Measurements from ENCODE around the gene CMYA5.
"Not testable (repeated sequence)": the region's sequence is repeated elsewhere in the genome, so short reads cannot be mapped to it uniquely, and the experiment has no call there.

Gene CMYA5

DNA sequence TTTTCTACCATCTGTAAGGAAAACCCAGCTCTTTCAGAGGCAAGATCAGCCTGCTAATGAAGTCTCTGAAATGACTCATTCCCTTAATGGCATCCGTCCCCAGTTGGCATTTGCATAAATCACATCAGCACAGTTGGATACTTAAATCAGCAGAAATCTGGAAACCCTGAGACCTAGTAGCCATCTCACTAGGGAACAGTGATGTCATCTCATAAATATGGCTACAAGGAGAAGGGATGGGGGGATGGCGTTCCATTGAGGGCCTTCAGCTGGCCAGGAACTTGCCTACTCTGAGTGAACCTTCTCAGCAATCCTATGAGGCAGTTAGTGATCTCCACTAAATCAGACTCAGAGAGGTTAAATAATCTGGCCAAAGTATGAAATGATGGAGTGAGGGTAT, 81.8 kb downstream of the CMYA5 start:
- DNase-seq: no peak
- TF ChIP-seq, protein P1, sequence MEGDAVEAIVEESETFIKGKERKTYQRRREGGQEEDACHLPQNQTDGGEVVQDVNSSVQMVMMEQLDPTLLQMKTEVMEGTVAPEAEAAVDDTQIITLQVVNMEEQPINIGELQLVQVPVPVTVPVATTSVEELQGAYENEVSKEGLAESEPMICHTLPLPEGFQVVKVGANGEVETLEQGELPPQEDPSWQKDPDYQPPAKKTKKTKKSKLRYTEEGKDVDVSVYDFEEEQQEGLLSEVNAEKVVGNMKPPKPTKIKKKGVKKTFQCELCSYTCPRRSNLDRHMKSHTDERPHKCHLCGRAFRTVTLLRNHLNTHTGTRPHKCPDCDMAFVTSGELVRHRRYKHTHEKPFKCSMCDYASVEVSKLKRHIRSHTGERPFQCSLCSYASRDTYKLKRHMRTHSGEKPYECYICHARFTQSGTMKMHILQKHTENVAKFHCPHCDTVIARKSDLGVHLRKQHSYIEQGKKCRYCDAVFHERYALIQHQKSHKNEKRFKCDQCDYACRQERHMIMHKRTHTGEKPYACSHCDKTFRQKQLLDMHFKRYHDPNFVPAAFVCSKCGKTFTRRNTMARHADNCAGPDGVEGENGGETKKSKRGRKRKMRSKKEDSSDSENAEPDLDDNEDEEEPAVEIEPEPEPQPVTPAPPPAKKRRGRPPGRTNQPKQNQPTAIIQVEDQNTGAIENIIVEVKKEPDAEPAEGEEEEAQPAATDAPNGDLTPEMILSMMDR (IDR thresholded peaks at IDR 0.05; ENCODE audit: low read depth, low read length): no peak

GRCh38 chr5:79772651-79773050, 83.0 kb downstream of the CMYA5 start:
- DNase-seq: no peak
- H3K4me3 ChIP-seq (ENCODE audit: low read depth, low read length): no peak overlapping the region
- no peaks in the 10 kb centered on the region for H3K9me3 ChIP-seq (ENCODE audit: severe bottlenecking)
- H3K27me3 ChIP-seq (ENCODE audit: insufficient read depth, low read depth, severe bottlenecking): no peaks in the 10 kb centered on the region
- H3K27ac ChIP-seq: no peak overlapping the region
- no peaks in the 10 kb centered on the region for H3K36me3 ChIP-seq
- TF ChIP-seq, protein P1 (IDR thresholded peaks at IDR 0.05; ENCODE audit: low read depth, low read length): no peak

More for the DNA sequence above, 81.8 kb downstream of the CMYA5 start:
- Histone ChIP-seq H3K27ac (no peak overlapping the region), H3K27me3 (ENCODE audit: insufficient read depth, low read depth, severe bottlenecking) (no peaks in the 10 kb centered on the region), H3K4me3 (ENCODE audit: low read depth, low read length) (no peak overlapping the region), H3K9me3 (ENCODE audit: severe bottlenecking) (no peaks in the 10 kb centered on the region), H3K36me3 (no peaks in the 10 kb centered on the region)

DNA sequence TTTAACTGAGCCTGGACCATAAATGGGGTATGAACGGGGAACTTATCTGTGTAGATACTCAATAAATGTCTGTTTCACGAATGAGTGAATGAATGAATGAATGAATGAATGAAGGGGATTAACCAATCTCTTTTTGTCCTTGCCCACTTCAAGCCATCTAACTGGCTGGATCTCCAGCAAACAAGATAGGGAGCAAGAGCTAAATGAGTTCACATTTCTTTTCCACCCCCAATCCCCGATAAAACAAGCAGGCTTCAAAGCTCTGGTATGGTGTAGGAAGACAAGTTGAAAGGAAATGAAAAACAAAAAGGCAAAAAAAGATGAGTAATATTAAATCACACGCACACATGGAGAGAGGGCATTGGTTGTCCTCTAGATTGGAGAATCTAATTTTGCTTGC, 84.0 kb downstream of the CMYA5 start:
- H3K4me3 ChIP-seq (ENCODE audit: low read depth, low read length): no peak overlapping the region
- no peaks in the 10 kb centered on the region for H3K36me3 ChIP-seq
- DNase-seq: no peak
- no peaks in the 10 kb centered on the region for H3K27me3 ChIP-seq (ENCODE audit: insufficient read depth, low read depth, severe bottlenecking)
- H3K9me3 ChIP-seq (ENCODE audit: severe bottlenecking): no peaks in the 10 kb centered on the region
- H3K27ac ChIP-seq: no peak overlapping the region
- TF ChIP-seq, protein P1 (IDR thresholded peaks at IDR 0.05; ENCODE audit: low read depth, low read length): no peak

DNA sequence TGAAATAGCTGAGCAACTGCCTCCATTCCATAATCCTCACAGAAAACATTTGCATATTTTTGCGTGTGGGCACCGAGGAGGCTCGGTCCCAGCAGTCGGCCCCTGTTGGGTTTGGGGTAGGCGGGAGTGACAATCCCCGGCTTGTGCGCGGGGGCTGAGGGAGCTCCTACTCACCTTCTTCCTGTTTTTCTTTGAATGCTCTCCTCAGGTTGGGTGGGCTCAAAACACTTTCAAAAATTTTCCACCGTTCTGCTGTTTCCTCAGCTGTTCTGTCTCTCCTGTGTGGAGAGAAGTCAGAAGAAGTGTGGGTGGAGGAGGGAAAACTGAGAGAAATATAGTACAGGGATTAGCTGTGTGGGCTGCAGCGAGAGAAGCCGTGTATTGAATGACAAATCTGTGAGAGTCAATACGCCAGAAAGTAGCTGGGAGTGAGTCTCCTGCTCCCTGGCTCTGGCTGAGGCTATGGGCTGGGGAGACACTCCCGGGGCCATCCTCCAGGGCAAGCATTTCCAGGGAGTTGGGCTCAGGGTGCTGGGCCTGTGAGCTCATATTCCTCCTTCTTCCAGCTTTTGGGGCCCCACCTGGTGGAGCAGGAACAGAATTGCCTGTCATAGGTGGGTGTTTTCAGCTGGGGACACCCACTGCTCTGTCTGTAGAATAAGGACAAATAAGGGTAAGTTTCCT, 84.7 kb downstream of the CMYA5 start:
- TF ChIP-seq, protein P1 (IDR thresholded peaks at IDR 0.05; ENCODE audit: low read depth, low read length): peak; percentile 60
- Histone ChIP-seq H3K36me3 (no peaks in the 10 kb centered on the region), H3K9me3 (ENCODE audit: severe bottlenecking) (no peaks in the 10 kb centered on the region), H3K27me3 (ENCODE audit: insufficient read depth, low read depth, severe bottlenecking) (no peaks in the 10 kb centered on the region), H3K27ac (no peak overlapping the region), H3K4me3 (ENCODE audit: low read depth, low read length) (no peak overlapping the region)
- DNase-seq: peak; percentile 67

- Histone ChIP-seq H3K36me3 (no peaks in the 10 kb centered on the region), H3K4me3 (ENCODE audit: low read depth, low read length) (no peak overlapping the region), H3K27me3 (ENCODE audit: insufficient read depth, low read depth, severe bottlenecking) (no peaks in the 10 kb centered on the region), H3K27ac (no peak overlapping the region), H3K9me3 (ENCODE audit: severe bottlenecking) (no peaks in the 10 kb centered on the region)
- DNase-seq: no peak
- TF ChIP-seq, protein P1 (IDR thresholded peaks at IDR 0.05; ENCODE audit: low read depth, low read length): no peak
These were observed 85.2 kb downstream of the CMYA5 start for GRCh38 chr5:79774855-79775237.

- H3K27ac ChIP-seq; DNase-seq; H3K4me3 ChIP-seq (ENCODE audit: low read depth, low read length); H3K9me3 ChIP-seq (ENCODE audit: severe bottlenecking); H3K36me3 ChIP-seq; H3K27me3 ChIP-seq (ENCODE audit: insufficient read depth, low read depth, severe bottlenecking): not testable (repeated sequence)
These were observed 95.1 kb downstream of the CMYA5 start for GRCh38 chr5:79784741-79785140.
